Endothelial cell of umbilical vein (primary cell): ENCODE measurements around the gene IL17F.

Experiments
- CTCF ChIP-seq, 2 donors: IDR thresholded peaks; 1 replicate in 1 of 2; 2 replicates in 1 of 2; pipeline ENCODE4 v1.5.1; 2011; ENCODE audit warnings: low read length in 2 of 2, mild to moderate bottlenecking in 2 of 2, moderate library complexity in 2 of 2, control low read depth in 1 of 2, inconsistent platforms in 1 of 2, low read depth in 1 of 2; ENCODE audit not compliant: insufficient read depth in 1 of 2; ENCODE audit errors: extremely low read depth in 1 of 2
- EZH2 ChIP-seq: IDR thresholded peaks from 2 replicates; pipeline ENCODE4 v1.6.1; 2012; ENCODE audit warnings: borderline replicate concordance, low read depth, mild to moderate bottlenecking, moderate library complexity, low read length, inconsistent platforms; ENCODE audit not compliant: severe bottlenecking
- FOS ChIP-seq: IDR thresholded peaks from 2 replicates; pipeline ENCODE4 v1.6.1; 2011; ENCODE audit warnings: mild to moderate bottlenecking, low read length, moderate library complexity, borderline replicate concordance; ENCODE audit not compliant: insufficient read depth
- MYC ChIP-seq: IDR thresholded peaks from one replicate; pipeline ENCODE4 v1.6.1; 2011; ENCODE audit warnings: mild to moderate bottlenecking, low read depth, low read length
- POLR2AphosphoS5 ChIP-seq: IDR thresholded peaks from 2 replicates; pipeline ENCODE4 v1.6.1; 2012; ENCODE audit warnings: low read depth, mild to moderate bottlenecking, control low read depth, low read length, moderate library complexity; ENCODE audit not compliant: insufficient read depth

- TF ChIP-seq CTCF (IDR thresholded peaks at IDR 0.05; ENCODE audit: extremely low read depth in 1 of 2, insufficient read depth in 1 of 2, low read depth in 1 of 2, low read length in 2 of 2) (no peak), MYC (no peak), EZH2 (no peak), FOS (no peak), POLR2AphosphoS5 (no peak)
Measured at GRCh38 chr6:52210227-52210626, 34.1 kb downstream of the IL17F start.
